Loucy (cell line): ENCODE data around the gene BDP1.
"Not testable (repeated sequence)": the region's sequence is repeated elsewhere in the genome, so short reads cannot be mapped to it uniquely, and the experiment has no call there.

Source experiments
- H2AFZ ChIP-seq: fragments of 200-600 bp; sonication (generic); 2 replicates; pipeline ENCODE4 v1.6.0; 2016; ENCODE audit warnings: antibody characterized with exemption, mild to moderate bottlenecking, low read length, moderate library complexity
- H3F3A ChIP-seq: fragments of 200-600 bp; 2 replicates; pipeline ENCODE4 v1.6.0; 2016; ENCODE audit warnings: antibody characterized with exemption, low read depth, mild to moderate bottlenecking
- H3K27me3 ChIP-seq: fragments of 200-600 bp; sonication (generic); 2 replicates; pipeline ENCODE4 v1.6.1; 2014; ENCODE audit warnings: low read length, mild to moderate bottlenecking; ENCODE audit not compliant: insufficient read depth, poor library complexity, severe bottlenecking
- H3K36me3 ChIP-seq: fragments of 200-600 bp; sonication (generic); 2 replicates; pipeline ENCODE4 v1.6.1; 2016; ENCODE audit warnings: low read length; ENCODE audit not compliant: insufficient read depth
- H3K4me1 ChIP-seq: fragments of 200-600 bp; sonication (generic); 2 replicates; pipeline ENCODE4 v1.5.1; 2014; ENCODE audit warnings: low read length, mild to moderate bottlenecking; ENCODE audit not compliant: insufficient read depth, poor library complexity, severe bottlenecking
- H3K4me2 ChIP-seq: fragments of 200-600 bp; sonication (generic); 2 replicates; pipeline ENCODE4 v1.6.0; 2014; ENCODE audit warnings: antibody characterized with exemption, low read length, low read depth, mild to moderate bottlenecking; ENCODE audit not compliant: poor library complexity, severe bottlenecking
- H3K4me3 ChIP-seq: fragments of 200-600 bp; sonication (generic); 2 replicates; pipeline ENCODE4 v1.5.1; 2014; ENCODE audit warnings: low read length, mild to moderate bottlenecking, mixed read lengths; ENCODE audit not compliant: poor library complexity, severe bottlenecking
- H3K79me2 ChIP-seq: fragments of 200-600 bp; sonication (generic); 2 replicates; pipeline ENCODE4 v1.6.1; 2014; ENCODE audit warnings: low read length; ENCODE audit not compliant: insufficient read depth
- H3K9ac ChIP-seq: fragments of 200-600 bp; sonication (generic); 2 replicates; pipeline ENCODE4 v1.6.0; 2014; ENCODE audit warnings: mild to moderate bottlenecking, low read depth, low read length, moderate library complexity; ENCODE audit not compliant: poor library complexity, severe bottlenecking
- H3K9me2 ChIP-seq: fragments of 200-600 bp; sonication (generic); replicated peaks from 2 replicates; pipeline ENCODE4 v1.6.1; 2016; ENCODE audit warnings: low read depth, low read length, mixed read lengths
- H3K9me3 ChIP-seq: fragments of 200-600 bp; sonication (generic); 2 replicates; pipeline ENCODE4 v1.6.1; 2014; ENCODE audit warnings: mild to moderate bottlenecking, antibody characterized with exemption, low read length, low read depth; ENCODE audit not compliant: insufficient read depth
- H4K20me1 ChIP-seq: fragments of 200-600 bp; sonication (generic); 2 replicates; pipeline ENCODE4 v1.6.0; 2014; ENCODE audit warnings: antibody characterized with exemption, low read length, mild to moderate bottlenecking; ENCODE audit not compliant: insufficient read depth, poor library complexity, severe bottlenecking
- EZH2phosphoT487 ChIP-seq: fragments of 200-600 bp; IDR thresholded peaks from 2 replicates; pipeline ENCODE4 v1.6.1; 2018; ENCODE audit warnings: antibody characterized with exemption, mild to moderate bottlenecking, moderate library complexity, borderline replicate concordance
- TF ChIP-seq, protein P1 (sequence below): fragments of 200-600 bp; sonication (generic); conservative IDR thresholded peaks from 2 replicates; pipeline ENCODE4 v1.5.1; 2014; ENCODE audit warnings: mild to moderate bottlenecking, antibody characterized with exemption, low read length

Gene BDP1

DNA sequence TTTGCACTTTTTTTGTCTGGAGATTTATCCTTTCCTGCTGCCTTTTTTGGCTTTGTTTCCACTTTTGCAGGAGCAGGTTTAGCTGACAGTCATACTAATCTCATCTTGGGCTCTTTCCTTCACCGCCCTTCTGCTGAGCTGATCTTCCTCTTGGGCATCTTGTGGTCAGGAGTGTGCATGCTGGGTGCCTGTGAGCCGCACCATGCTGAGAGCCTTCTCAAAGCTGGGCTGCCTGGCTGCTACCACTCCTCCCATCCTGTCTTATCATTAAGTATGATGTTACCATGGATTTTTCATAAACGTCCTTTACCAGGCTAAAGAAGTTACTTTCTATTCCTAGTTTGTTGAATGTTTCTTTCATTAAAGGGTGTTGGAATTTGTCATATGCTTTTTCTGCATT lies 82.2 kb downstream of the BDP1 start:
- H3K9me3 ChIP-seq = no peaks in the 10 kb centered on the region

DNA sequence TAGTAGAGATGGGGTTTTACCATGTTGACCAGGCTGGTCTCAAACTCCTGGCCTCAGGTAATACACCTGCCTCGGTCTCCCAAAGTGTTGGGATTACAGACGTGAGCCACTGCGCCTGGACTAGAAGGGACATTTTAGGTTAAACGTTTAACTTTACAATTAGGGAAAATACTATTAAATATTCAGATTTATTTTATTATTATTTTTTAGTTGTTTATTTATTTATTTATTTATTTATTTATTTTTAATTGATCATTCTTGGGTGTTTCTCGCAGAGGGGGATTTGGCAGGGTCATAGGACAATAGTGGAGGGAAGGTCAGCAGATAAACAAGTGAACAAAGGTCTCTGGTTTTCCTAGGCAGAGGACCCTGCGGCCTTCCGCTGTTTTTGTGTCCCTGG lies 95.4 kb downstream of the BDP1 start:
- not testable (repeated sequence) for H2AFZ ChIP-seq, H3K4me3 ChIP-seq, H3K9me3 ChIP-seq, H3K79me2 ChIP-seq, H3K27me3 ChIP-seq, H3K4me1 ChIP-seq, H3F3A ChIP-seq, H3K9me2 ChIP-seq, H4K20me1 ChIP-seq, H3K9ac ChIP-seq, H3K4me2 ChIP-seq
- peaks cover 64% of the 10 kb centered on the region; the same call in 1 of the 2 replicates for H3K36me3 ChIP-seq

More for the DNA sequence above, 82.2 kb downstream of the BDP1 start:
- Histone ChIP-seq H3F3A (no peaks in the 10 kb centered on the region), H4K20me1 (no peaks in the 10 kb centered on the region), H3K4me2 (no peak overlapping the region), H3K9me2 (no peaks in the 10 kb centered on the region), H3K27me3 (no peaks in the 10 kb centered on the region), H3K79me2 (no peaks in the 10 kb centered on the region), H3K9ac (no peak overlapping the region), H3K4me3 (no peak overlapping the region), H2AFZ (no peak overlapping the region), H3K4me1 (peaks cover 6% of the 10 kb centered on the region), H3K36me3 (peaks cover 67% of the 10 kb centered on the region; the same call in 1 of the 2 replicates)
- TF ChIP-seq, protein P1, sequence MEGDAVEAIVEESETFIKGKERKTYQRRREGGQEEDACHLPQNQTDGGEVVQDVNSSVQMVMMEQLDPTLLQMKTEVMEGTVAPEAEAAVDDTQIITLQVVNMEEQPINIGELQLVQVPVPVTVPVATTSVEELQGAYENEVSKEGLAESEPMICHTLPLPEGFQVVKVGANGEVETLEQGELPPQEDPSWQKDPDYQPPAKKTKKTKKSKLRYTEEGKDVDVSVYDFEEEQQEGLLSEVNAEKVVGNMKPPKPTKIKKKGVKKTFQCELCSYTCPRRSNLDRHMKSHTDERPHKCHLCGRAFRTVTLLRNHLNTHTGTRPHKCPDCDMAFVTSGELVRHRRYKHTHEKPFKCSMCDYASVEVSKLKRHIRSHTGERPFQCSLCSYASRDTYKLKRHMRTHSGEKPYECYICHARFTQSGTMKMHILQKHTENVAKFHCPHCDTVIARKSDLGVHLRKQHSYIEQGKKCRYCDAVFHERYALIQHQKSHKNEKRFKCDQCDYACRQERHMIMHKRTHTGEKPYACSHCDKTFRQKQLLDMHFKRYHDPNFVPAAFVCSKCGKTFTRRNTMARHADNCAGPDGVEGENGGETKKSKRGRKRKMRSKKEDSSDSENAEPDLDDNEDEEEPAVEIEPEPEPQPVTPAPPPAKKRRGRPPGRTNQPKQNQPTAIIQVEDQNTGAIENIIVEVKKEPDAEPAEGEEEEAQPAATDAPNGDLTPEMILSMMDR = no peak
- TF ChIP-seq EZH2phosphoT487 = no peak

DNA sequence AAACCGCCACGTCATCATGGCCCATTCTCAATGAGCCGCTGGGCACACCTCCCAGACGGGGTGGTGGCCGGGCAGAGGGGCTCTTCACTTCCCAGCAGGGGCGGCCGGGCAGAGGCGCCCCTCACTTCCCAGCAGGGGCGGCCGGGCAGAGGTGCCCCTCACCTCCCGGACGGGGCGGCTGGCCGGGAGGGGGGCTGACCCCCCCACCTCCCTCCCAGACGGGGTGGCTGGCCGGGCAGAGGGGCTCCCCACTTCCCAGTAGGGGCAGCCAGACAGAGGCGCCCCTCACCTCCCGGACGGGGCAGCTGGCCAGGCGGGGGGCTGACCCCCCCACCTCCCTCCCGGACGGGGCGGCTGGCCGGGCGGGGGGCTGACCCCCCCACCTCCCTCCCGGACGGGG lies 96.1 kb downstream of the BDP1 start:
- H3K79me2 ChIP-seq, H2AFZ ChIP-seq, H3K4me2 ChIP-seq, H3F3A ChIP-seq, H3K27me3 ChIP-seq, H3K4me3 ChIP-seq, H4K20me1 ChIP-seq, H3K9me2 ChIP-seq, H3K9me3 ChIP-seq, H3K4me1 ChIP-seq, H3K9ac ChIP-seq: not testable (repeated sequence)
- peaks cover 57% of the 10 kb centered on the region; the same call in 1 of the 2 replicates for H3K36me3 ChIP-seq

DNA sequence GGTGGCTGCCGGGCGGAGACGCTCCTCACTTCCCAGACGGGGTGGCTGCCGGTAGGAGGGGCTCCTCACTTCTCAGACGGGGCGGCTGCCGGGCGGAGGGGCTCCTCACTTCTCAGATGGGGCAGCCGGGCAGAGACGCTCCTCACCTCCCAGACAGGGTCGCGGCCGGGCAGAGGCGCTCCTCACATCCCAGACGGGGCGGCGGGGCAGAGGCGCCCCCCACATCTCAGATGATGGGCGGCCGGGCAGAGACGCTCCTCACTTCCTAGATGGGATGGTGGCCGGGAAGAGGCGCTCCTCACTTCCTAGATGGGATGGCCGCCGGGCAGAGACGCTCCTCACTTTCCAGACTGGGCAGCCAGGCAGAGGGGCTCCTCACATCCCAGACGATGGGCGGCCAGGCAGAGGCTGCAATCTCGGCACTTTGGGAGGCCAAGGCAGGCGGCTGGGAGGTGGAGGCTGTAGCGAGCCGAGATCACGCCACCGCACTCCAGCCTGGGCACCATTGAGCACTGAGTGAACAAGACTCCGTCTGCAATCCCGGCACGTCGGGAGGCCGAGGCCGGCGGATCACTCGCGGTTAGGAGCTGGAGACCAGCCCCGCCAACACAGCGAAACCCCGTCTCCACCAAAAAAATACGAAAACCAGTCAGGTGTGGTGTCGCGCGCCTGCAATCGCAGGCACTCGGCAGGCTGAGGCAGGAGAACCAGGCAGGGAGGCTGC lies 96.7 kb downstream of the BDP1 start:
- H3K4me3 ChIP-seq, H3K9me3 ChIP-seq, H4K20me1 ChIP-seq, H3K9ac ChIP-seq, H3K4me2 ChIP-seq, H3F3A ChIP-seq, H3K9me2 ChIP-seq, H3K27me3 ChIP-seq, H3K79me2 ChIP-seq, H2AFZ ChIP-seq, H3K4me1 ChIP-seq: not testable (repeated sequence)
- peaks cover 56% of the 10 kb centered on the region; the same call in 1 of the 2 replicates for H3K36me3 ChIP-seq
